HEK293 (cell line): ENCODE results near the gene MTMR6.

Source experiments
- CTCF ChIA-PET: fragments of 350-600 bp; formaldehyde crosslinking; extraction: SDS; loops from one replicate; lab custom pipeline; 2021; ENCODE audit warnings: antibody characterized with exemption; lab: Yijun Ruan, JAX
- POLR2A ChIA-PET: fragments of 300-600 bp; formaldehyde crosslinking; extraction: SDS; loops from one replicate; lab custom pipeline; 2020; ENCODE audit warnings: antibody characterized with exemption, inconsistent platforms; lab: Yijun Ruan, JAX
- H3K27ac ChIP-seq: fragments of 200-500 bp; sonication (Bioruptor generic); 2 replicates; pipeline ENCODE4 v1.5.1; 2014; ENCODE audit warnings: low read depth, low read length, control low read depth, inconsistent platforms; ENCODE audit errors: extremely low read depth
- H3K36me3 ChIP-seq, 2 experiments: fragments of 200-500 bp in 1 of 2; sonication (Bioruptor generic) in 1 of 2; 1 replicate in 1 of 2; 2 replicates in 1 of 2; pipeline ENCODE4 v1.5.1; 2014 to 2017; ENCODE audit warnings: inconsistent platforms in 2 of 2, low read length in 2 of 2; ENCODE audit not compliant: control insufficient read depth in 2 of 2, insufficient read depth in 1 of 2
- H3K4me1 ChIP-seq: fragments of 200-500 bp; sonication (Bioruptor generic); 2 replicates; pipeline ENCODE4 v1.5.1; 2014; ENCODE audit warnings: mild to moderate bottlenecking, low read length, inconsistent platforms; ENCODE audit not compliant: control insufficient read depth, insufficient read depth
- H3K4me3 ChIP-seq: 2 replicates; pipeline ENCODE4 v1.5.1; 2011; ENCODE audit warnings: low read depth, mild to moderate bottlenecking, control low read depth, low read length, moderate library complexity
- H3K9me3 ChIP-seq: fragments of 200-500 bp; sonication (Bioruptor generic); 2 replicates; pipeline ENCODE4 v1.5.1; 2014; ENCODE audit warnings: low read depth, low read length, inconsistent platforms; ENCODE audit not compliant: control insufficient read depth, insufficient read depth
- IKZF3 ChIP-seq: fragments of 450-650 bp; IDR thresholded peaks from 2 replicates; pipeline ENCODE4 v1.5.0; 2018; ENCODE audit warnings: missing biosample characterization, mild to moderate bottlenecking, missing genetic modification characterization, moderate library complexity
- REST ChIP-seq: fragments of 450-650 bp; formaldehyde crosslinking; IDR thresholded peaks from 2 replicates; pipeline ENCODE4 v1.5.1; 2016; ENCODE audit warnings: missing biosample characterization, missing genetic modification characterization
- SCRT1 ChIP-seq: fragments of 450-650 bp; formaldehyde crosslinking; IDR thresholded peaks from 2 replicates; pipeline ENCODE4 v1.5.1; 2016; ENCODE audit warnings: missing biosample characterization, missing genetic modification characterization, borderline replicate concordance
- SP3 ChIP-seq: fragments of 450-650 bp; formaldehyde crosslinking; IDR thresholded peaks from 2 replicates; pipeline ENCODE4 v1.5.1; 2016; ENCODE audit warnings: missing biosample characterization, missing genetic modification characterization
- TCF7L2 ChIP-seq: IDR thresholded peaks from 2 replicates; pipeline ENCODE4 v1.6.1; 2011; ENCODE audit warnings: low read depth, mild to moderate bottlenecking, inconsistent platforms, low read length, moderate library complexity, borderline replicate concordance
- ZBTB44 ChIP-seq: fragments of 450-650 bp; IDR thresholded peaks from 2 replicates; pipeline ENCODE4 v1.5.1; 2018; ENCODE audit warnings: missing biosample characterization, mild to moderate bottlenecking, missing genetic modification characterization
- ZBTB8A ChIP-seq: fragments of 450-650 bp; formaldehyde crosslinking; IDR thresholded peaks from 2 replicates; pipeline ENCODE4 v1.5.1; 2016; ENCODE audit warnings: missing biosample characterization, missing genetic modification characterization
- ZFHX2 ChIP-seq: fragments of 450-650 bp; formaldehyde crosslinking; conservative IDR thresholded peaks from 2 replicates; pipeline ENCODE4 v1.5.1; 2016; ENCODE audit warnings: missing biosample characterization, missing genetic modification characterization
- ZFP37 ChIP-seq: fragments of 450-650 bp; formaldehyde crosslinking; IDR thresholded peaks from 2 replicates; pipeline ENCODE4 v1.5.1; 2016; ENCODE audit warnings: missing biosample characterization, missing genetic modification characterization
- ZNF10 ChIP-seq: fragments of 450-650 bp; formaldehyde crosslinking; IDR thresholded peaks from 2 replicates; pipeline ENCODE4 v1.5.1; 2017; ENCODE audit warnings: missing biosample characterization, missing genetic modification characterization
- ZNF114 ChIP-seq: fragments of 450-650 bp; formaldehyde crosslinking; IDR thresholded peaks from 2 replicates; pipeline ENCODE4 v1.5.0; 2017; ENCODE audit warnings: missing biosample characterization, missing genetic modification characterization
- ZNF138 ChIP-seq: fragments of 450-650 bp; formaldehyde crosslinking; IDR thresholded peaks from 2 replicates; pipeline ENCODE4 v1.5.1; 2016; ENCODE audit warnings: missing biosample characterization, missing genetic modification characterization, borderline replicate concordance
- ZNF148 ChIP-seq: fragments of 450-650 bp; formaldehyde crosslinking; IDR thresholded peaks from 2 replicates; pipeline ENCODE4 v1.5.0; 2017; ENCODE audit warnings: missing biosample characterization, missing genetic modification characterization, borderline replicate concordance
- ZNF350 ChIP-seq: fragments of 450-650 bp; formaldehyde crosslinking; IDR thresholded peaks from 2 replicates; pipeline ENCODE4 v1.5.0; 2017; ENCODE audit warnings: missing biosample characterization, mild to moderate bottlenecking, missing genetic modification characterization
- ZNF37A ChIP-seq: fragments of 450-650 bp; IDR thresholded peaks from 2 replicates; pipeline ENCODE4 v1.5.1; 2018; ENCODE audit warnings: missing biosample characterization, missing genetic modification characterization
- ZNF658 ChIP-seq: fragments of 450-650 bp; formaldehyde crosslinking; IDR thresholded peaks from 2 replicates; pipeline ENCODE4; 2016; ENCODE audit warnings: missing biosample characterization, missing genetic modification characterization
- ZNF701 ChIP-seq: fragments of 450-650 bp; formaldehyde crosslinking; IDR thresholded peaks from 2 replicates; pipeline ENCODE4 v1.5.1; 2016; ENCODE audit warnings: missing biosample characterization, missing genetic modification characterization
- ZNF704 ChIP-seq: fragments of 450-650 bp; formaldehyde crosslinking; IDR thresholded peaks from 2 replicates; pipeline ENCODE4 v1.5.1; 2016; ENCODE audit warnings: missing biosample characterization, missing genetic modification characterization
- ZSCAN16 ChIP-seq: fragments of 450-650 bp; formaldehyde crosslinking; IDR thresholded peaks from 2 replicates; pipeline ENCODE4 v1.5.1; 2016; ENCODE audit warnings: missing biosample characterization, missing genetic modification characterization

Gene MTMR6

GRCh38 chr13:25248071-25248470 lies 39.2 kb downstream of the MTMR6 start:
- TF ChIP-seq ZNF658 (tag by site-specific recombination): no peak
- no peak for TF ChIP-seq ZFP37
- TF ChIP-seq ZBTB44 (tag by site-specific recombination): no peak
- TF ChIP-seq SP3 (tag by site-specific recombination): no peak
- no peak for TF ChIP-seq ZNF114
- no peak for TF ChIP-seq IKZF3 (tag by site-specific recombination)
- no peak for TF ChIP-seq REST (tag by site-specific recombination)
- TF ChIP-seq SCRT1 (tag by site-specific recombination): no peak
- TF ChIP-seq ZNF138 (tag by site-specific recombination): no peak
- CTCF ChIA-PET: interaction anchor here (1.4 kb wide), 1 partner anchor 14 kb away, joined by 10 read pairs; no protein-coding TSS in a partner anchor
- POLR2A ChIA-PET: no interaction called here
- Histone ChIP-seq H3K36me3 (peaks cover 3 to 32% of the 10 kb centered on the region in 2 experiments; a peak in 2 of 3 replicates), H3K27ac (no peak overlapping the region), H3K9me3 (no peaks in the 10 kb centered on the region), H3K4me3 (no peak overlapping the region), H3K4me1 (no peaks in the 10 kb centered on the region)

GRCh38 chr13:25247360-25247759 lies 39.9 kb downstream of the MTMR6 start:
- TF ChIP-seq ZSCAN16 (no peak), ZNF704 (tag by site-specific recombination) (no peak), ZNF350 (no peak), ZFHX2 (tag by site-specific recombination) (no peak), ZNF37A (tag by site-specific recombination) (no peak), ZNF148 (tag by site-specific recombination) (no peak), ZNF10 (tag by site-specific recombination) (no peak), ZBTB8A (tag by site-specific recombination) (no peak), TCF7L2 (no peak), ZNF701 (no peak), ZFP37 (no peak)
- Histone ChIP-seq H3K27ac (no peak overlapping the region), H3K4me3 (no peak overlapping the region), H3K36me3 (peaks cover 3 to 25% of the 10 kb centered on the region in 2 experiments; a peak in 2 of 3 replicates), H3K9me3 (no peaks in the 10 kb centered on the region), H3K4me1 (no peaks in the 10 kb centered on the region)
- CTCF ChIA-PET: no interaction called here
- POLR2A ChIA-PET: no interaction called here
